OCI-M2 (cell line): ENCODE data around the gene ANKRD23.
"Not testable (repeated sequence)": the region's sequence is repeated elsewhere in the genome, so short reads cannot be mapped to it uniquely, and the experiment has no call there.

Experiments used
- DNase-seq: peaks from one replicate; lab custom pipeline; 2025; ENCODE audit not compliant: unreplicated experiment; lab: John Stamatoyannopoulos, UW

The ANKRD23 gene

GRCh38 chr2:96843538-96844268 lies at the start of gene ANKRD23:
TSS of gene ANKRD23 (minus strand) at chr2:96844021. CDS start at chr2:96843992, 29 bp downstream.
- no peak for DNase-seq

GRCh38 chr2:96891591-96892333 lies 47.9 kb upstream of the ANKRD23 start:
- no peak for DNase-seq

- no peak for DNase-seq
Observed at GRCh38 chr2:96890726-96891385, 47.0 kb upstream of the ANKRD23 start.

- DNase-seq: no peak
Observed at GRCh38 chr2:96890252-96890651, 46.4 kb upstream of the ANKRD23 start.

- not testable (repeated sequence) for DNase-seq
Observed at GRCh38 chr2:96889502-96889901, 45.7 kb upstream of the ANKRD23 start.

GRCh38 chr2:96888072-96889011 lies 44.5 kb upstream of the ANKRD23 start:
- DNase-seq: no peak

GRCh38 chr2:96887493-96888012 lies 43.7 kb upstream of the ANKRD23 start:
- no peak for DNase-seq

GRCh38 chr2:96885432-96886347 lies 41.9 kb upstream of the ANKRD23 start:
- no peak for DNase-seq

GRCh38 chr2:96884299-96885094 lies 40.7 kb upstream of the ANKRD23 start:
- no peak for DNase-seq

GRCh38 chr2:96883306-96883705 lies 39.5 kb upstream of the ANKRD23 start:
- no peak for DNase-seq

- no peak for DNase-seq
Observed at GRCh38 chr2:96882906-96883305, 39.1 kb upstream of the ANKRD23 start.

- no peak for DNase-seq
Observed at GRCh38 chr2:96882230-96882629, 38.4 kb upstream of the ANKRD23 start.

GRCh38 chr2:96881349-96882195 lies 37.8 kb upstream of the ANKRD23 start:
- DNase-seq: no peak

- no peak for DNase-seq
Observed at GRCh38 chr2:96880891-96881273, 37.1 kb upstream of the ANKRD23 start.

GRCh38 chr2:96879545-96880040 lies 35.8 kb upstream of the ANKRD23 start:
- no peak for DNase-seq

GRCh38 chr2:96878796-96879544 lies 35.1 kb upstream of the ANKRD23 start:
- no peak for DNase-seq

GRCh38 chr2:96878171-96878570 lies 34.4 kb upstream of the ANKRD23 start:
- no peak for DNase-seq
